GM18526 (cell line): Measurements from ENCODE around the gene AOC1.

Experiments used
- POLR2A ChIP-seq: IDR thresholded peaks from 3 replicates; pipeline ENCODE4 v1.6.1; 2011; ENCODE audit not compliant: insufficient read length; ENCODE audit errors: extremely low read depth

The AOC1 gene

GRCh38 chr7:150897502-150898474 is 45.5 kb downstream of the AOC1 start:
- no peak for TF ChIP-seq POLR2A

- no peak for TF ChIP-seq POLR2A
Observed at GRCh38 chr7:150898475-150899011, 46.2 kb downstream of the AOC1 start.

- TF ChIP-seq POLR2A = no peak
Observed at GRCh38 chr7:150900675-150901074, 48.4 kb downstream of the AOC1 start.

GRCh38 chr7:150901160-150902035 is 49.1 kb downstream of the AOC1 start:
- no peak for TF ChIP-seq POLR2A

GRCh38 chr7:150902078-150903033 is 50.0 kb downstream of the AOC1 start:
- TF ChIP-seq POLR2A = no peak

GRCh38 chr7:150903606-150904005 is 51.3 kb downstream of the AOC1 start:
- no peak for TF ChIP-seq POLR2A

GRCh38 chr7:150904011-150904909 is 51.9 kb downstream of the AOC1 start:
- no peak for TF ChIP-seq POLR2A

GRCh38 chr7:150908173-150908572 is 55.9 kb downstream of the AOC1 start:
- no peak for TF ChIP-seq POLR2A

GRCh38 chr7:150909200-150909995 is 57.1 kb downstream of the AOC1 start:
- no peak for TF ChIP-seq POLR2A

- no peak for TF ChIP-seq POLR2A
Observed at GRCh38 chr7:150910996-150911422, 58.7 kb downstream of the AOC1 start.
